ENCODE measurements around the gene TOB1. TPM values are rescaled to one million over a fixed set of nuclear protein-coding genes. Genes with fewer than 3 reads are reported as not detected.

The TOB1 gene
- total and polyA plus RNA-seq, 2 of the 4 experiments (the other 2 are of a cell fraction): 4.3 to 9.0 TPM

DNA sequence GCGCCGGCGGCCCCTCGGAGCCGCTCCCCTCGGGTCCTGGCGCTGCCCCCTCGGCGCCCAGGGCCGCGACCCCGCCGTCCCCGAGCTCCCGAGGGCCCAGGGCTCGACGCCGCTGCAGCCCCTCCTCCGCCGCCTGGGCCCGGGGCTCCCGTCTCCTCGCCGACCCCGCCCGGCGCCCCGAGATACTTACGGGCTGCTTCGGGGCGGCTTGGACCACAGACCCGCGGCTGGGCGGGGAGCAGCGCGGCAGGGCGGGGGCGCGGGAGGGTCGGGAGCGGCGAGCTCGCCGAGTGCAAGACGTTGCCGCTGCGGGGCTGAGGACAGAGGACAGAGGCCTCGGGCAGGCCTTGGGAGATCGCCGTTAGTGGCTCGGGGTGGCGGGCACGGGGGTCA, 290 bp downstream of the TOB1 start:
- TF ChIP-seq MAFK (IDR thresholded peaks at IDR 0.05; ENCODE audit: low read depth, low read length) (no peak), POLR2A (IDR thresholded peaks at IDR 0.05; ENCODE audit: low read depth, low read length) (no peak), MAZ (IDR thresholded peaks at IDR 0.05; ENCODE audit: borderline replicate concordance, low read depth, low read length) (no peak), CHD1 (IDR thresholded peaks at IDR 0.05; ENCODE audit: low read depth, low read length) (0 out of 2 replicates have a peak, but pooled peaks have one; percentile 57)
- TF ChIP-seq, protein P1, sequence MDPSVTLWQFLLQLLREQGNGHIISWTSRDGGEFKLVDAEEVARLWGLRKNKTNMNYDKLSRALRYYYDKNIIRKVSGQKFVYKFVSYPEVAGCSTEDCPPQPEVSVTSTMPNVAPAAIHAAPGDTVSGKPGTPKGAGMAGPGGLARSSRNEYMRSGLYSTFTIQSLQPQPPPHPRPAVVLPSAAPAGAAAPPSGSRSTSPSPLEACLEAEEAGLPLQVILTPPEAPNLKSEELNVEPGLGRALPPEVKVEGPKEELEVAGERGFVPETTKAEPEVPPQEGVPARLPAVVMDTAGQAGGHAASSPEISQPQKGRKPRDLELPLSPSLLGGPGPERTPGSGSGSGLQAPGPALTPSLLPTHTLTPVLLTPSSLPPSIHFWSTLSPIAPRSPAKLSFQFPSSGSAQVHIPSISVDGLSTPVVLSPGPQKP (IDR thresholded peaks at IDR 0.05; ENCODE audit: borderline replicate concordance, low read depth, low read length): no peak
- TF ChIP-seq, protein P2, sequence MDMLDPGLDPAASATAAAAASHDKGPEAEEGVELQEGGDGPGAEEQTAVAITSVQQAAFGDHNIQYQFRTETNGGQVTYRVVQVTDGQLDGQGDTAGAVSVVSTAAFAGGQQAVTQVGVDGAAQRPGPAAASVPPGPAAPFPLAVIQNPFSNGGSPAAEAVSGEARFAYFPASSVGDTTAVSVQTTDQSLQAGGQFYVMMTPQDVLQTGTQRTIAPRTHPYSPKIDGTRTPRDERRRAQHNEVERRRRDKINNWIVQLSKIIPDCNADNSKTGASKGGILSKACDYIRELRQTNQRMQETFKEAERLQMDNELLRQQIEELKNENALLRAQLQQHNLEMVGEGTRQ (IDR thresholded peaks at IDR 0.05; ENCODE audit: low read depth, low read length): no peak
- Histone ChIP-seq H3K27ac (ENCODE audit: insufficient read depth, low read length) (peak overlapping the region; percentile 90), H3K9me3 (ENCODE audit: control insufficient read depth, insufficient read depth, low read length) (no peaks in the 10 kb centered on the region), H3K4me2 (ENCODE audit: low read depth, low read length) (no peak overlapping the region), H3K79me1 (ENCODE audit: low read depth in 1 of 2, low read length in 2 of 2) (peaks cover 16 to 24% of the 10 kb centered on the region in 2 experiments), H2BK15ac (ENCODE audit: low read depth, low read length) (no peak overlapping the region), H2BK20ac (ENCODE audit: low read depth, low read length) (no peak overlapping the region), H4K20me1 (ENCODE audit: insufficient read depth, low read length) (peaks cover 29% of the 10 kb centered on the region; the same call in 1 of the 2 replicates), H3K4me3 (ENCODE audit: insufficient read depth, low read depth, low read length) (peak overlapping the region; percentile 97), H3K14ac (replicated peaks; ENCODE audit: low read depth, low read length) (peak overlapping the region; percentile 93), H3K23ac (ENCODE audit: low read depth, low read length) (peak overlapping the region; percentile 67; the same call in 1 of the 2 replicates), H2BK120ac (ENCODE audit: low read depth, low read length) (no peak overlapping the region), H4K8ac (ENCODE audit: low read depth in 2 of 2, low read length in 2 of 2) (peak overlapping the region in 1 of 2 experiments; percentile 67; a peak in 1 of 4 replicates), H3K56ac (ENCODE audit: extremely low read depth, insufficient read depth, low read length) (no peak overlapping the region), H3K18ac (ENCODE audit: low read depth, low read length) (no peak overlapping the region; the same call in 1 of the 2 replicates), H3K4me1 (ENCODE audit: control insufficient read depth, insufficient read depth, low read length) (peaks cover 4% of the 10 kb centered on the region), H3K9me1 (ENCODE audit: insufficient read depth, low read length) (peaks cover 6% of the 10 kb centered on the region; the same call in 1 of the 2 replicates), H2BK5ac (ENCODE audit: low read depth, low read length, poor library complexity, severe bottlenecking) (peak overlapping the region; percentile 78), H3K9ac (ENCODE audit: low read depth, low read length) (peak overlapping the region; percentile 58), H4K91ac (ENCODE audit: insufficient read depth, low read depth, low read length) (no peak overlapping the region; the same call in 1 of the 2 replicates), H2AK5ac (ENCODE audit: low read depth, low read length) (peak overlapping the region; percentile 69; the same call in 1 of the 2 replicates), H3K36me3 (ENCODE audit: control insufficient read depth, insufficient read depth, low read length) (peaks cover 6% of the 10 kb centered on the region), H2AK9ac (replicated peaks; ENCODE audit: low read depth, low read length, poor library complexity) (peak overlapping the region; percentile 92), H2AFZ (replicated peaks; ENCODE audit: low read length, poor library complexity) (peak overlapping the region; percentile 82), H4K5ac (ENCODE audit: low read depth, low read length) (no peak overlapping the region), H3K27me3 (ENCODE audit: control insufficient read depth, insufficient read depth, low read length) (no peaks in the 10 kb centered on the region), H3K4ac (ENCODE audit: low read depth, low read length) (0 out of 2 replicates have a peak overlapping the region, but pooled peaks have one; percentile 40)
- CTCF ChIA-PET: interaction anchor here (0.6 kb wide), 1 partner anchor 161 kb away, joined by 4 read pairs; no protein-coding TSS in a partner anchor
- in situ Hi-C loops (cut with MboI; ENCODE audit: low sequenced_read_pairs) (loop anchor here (10.0 kb wide), 1 partner anchor 279 kb away; no protein-coding TSS in a partner anchor), dilution Hi-C loops (cut with HindIII; ENCODE audit: low sequenced_read_pairs, unreplicated experiment) (no loop called here), intact Hi-C loops (cut with micrococcal nuclease) (loop anchor here (2.0 to 10.0 kb wide), 4 partner anchors 36 to 249 kb away; no protein-coding TSS in a partner anchor)
- 0% methylated on average over 8 of the region's 53 CpGs; no CpG with 5 or more reads in 1 of the 2 experiments for WGBS, 2 experiments (ENCODE audit: extremely low coverage in 2 of 2, insufficient read length in 1 of 2)
- BruUV-seq (replicated peaks): no TSS peak
- DNase-seq (no peak), ATAC-seq (ENCODE audit: low read depth) (peak; percentile 2)
- POLR2A ChIA-PET (ENCODE audit: unreplicated experiment): interaction anchor here (0.5 to 1.5 kb wide), 12 partner anchors 9 to 377 kb away, joined by 3 to 21 read pairs (median 4); no protein-coding TSS in a partner anchor
